CD4-positive, alpha-beta T cell treated with Interleukin-17A for 4 hours (primary cell): ENCODE measurements around the gene DCN.

ENCODE experiments used
- DNase-seq: peaks from one replicate; pipeline ENCODE4 v3.0.0-alpha.2; 2020; ENCODE audit warnings: mixed read lengths

The DCN gene

GRCh38 chr12:91185421-91185820 is 2.8 kb upstream of the DCN start:
- no peak for DNase-seq

- DNase-seq = no peak
Measured at GRCh38 chr12:91183551-91183950, 934 bp upstream of the DCN start.

- no peak for DNase-seq
Measured at GRCh38 chr12:91180582-91181395, 1.8 kb downstream of the DCN start.

GRCh38 chr12:91179966-91180561 is 2.6 kb downstream of the DCN start:
- no peak for DNase-seq

- DNase-seq = no peak
Measured at GRCh38 chr12:91179315-91179714, 3.3 kb downstream of the DCN start.

GRCh38 chr12:91178781-91179180 is 3.8 kb downstream of the DCN start:
- DNase-seq = no peak

GRCh38 chr12:91178139-91178561 is 4.5 kb downstream of the DCN start:
- DNase-seq = no peak

- no peak for DNase-seq
Measured at GRCh38 chr12:91177381-91177780, 5.2 kb downstream of the DCN start.

GRCh38 chr12:91176915-91177314 is 5.7 kb downstream of the DCN start:
- no peak for DNase-seq

- no peak for DNase-seq
Measured at GRCh38 chr12:91176358-91176757, 6.3 kb downstream of the DCN start.

- no peak for DNase-seq
Measured at GRCh38 chr12:91173124-91173523, 9.5 kb downstream of the DCN start.

- no peak for DNase-seq
Measured at GRCh38 chr12:91172096-91172495, 10.5 kb downstream of the DCN start.

- DNase-seq = no peak
Measured at GRCh38 chr12:91171476-91171875, 11.1 kb downstream of the DCN start.

GRCh38 chr12:91163116-91163515 is 19.5 kb downstream of the DCN start:
- DNase-seq = no peak

GRCh38 chr12:91161009-91161408 is 21.6 kb downstream of the DCN start:
- no peak for DNase-seq

GRCh38 chr12:91155990-91156389 is 26.6 kb downstream of the DCN start:
- no peak for DNase-seq

- DNase-seq = no peak
Measured at GRCh38 chr12:91154131-91154530, 28.5 kb downstream of the DCN start.

- DNase-seq = no peak
Measured at GRCh38 chr12:91144053-91144452, 38.6 kb downstream of the DCN start.

- no peak for DNase-seq
Measured at GRCh38 chr12:91143206-91143605, 39.4 kb downstream of the DCN start.

GRCh38 chr12:91142221-91142631 is 40.4 kb downstream of the DCN start:
- DNase-seq = no peak

GRCh38 chr12:91140026-91140931 is 42.3 kb downstream of the DCN start:
- no peak for DNase-seq

GRCh38 chr12:91139286-91139685 is 43.3 kb downstream of the DCN start:
- DNase-seq = no peak

- no peak for DNase-seq
Measured at GRCh38 chr12:91138337-91138920, 44.2 kb downstream of the DCN start.
